COR-L47 (cell line): ENCODE data around the gene SSBP2.

ENCODE experiments used
- DNase-seq: peaks from one replicate; lab custom pipeline; 2025; lab: John Stamatoyannopoulos, UW

Gene SSBP2

GRCh38 chr5:81751009-81751835, at the start of gene SSBP2:
SSBP2 (minus strand) TSS chr5:81751097; CDS start chr5:81751042, 55 bp downstream.
- DNase-seq = peak; percentile 97

DNA sequence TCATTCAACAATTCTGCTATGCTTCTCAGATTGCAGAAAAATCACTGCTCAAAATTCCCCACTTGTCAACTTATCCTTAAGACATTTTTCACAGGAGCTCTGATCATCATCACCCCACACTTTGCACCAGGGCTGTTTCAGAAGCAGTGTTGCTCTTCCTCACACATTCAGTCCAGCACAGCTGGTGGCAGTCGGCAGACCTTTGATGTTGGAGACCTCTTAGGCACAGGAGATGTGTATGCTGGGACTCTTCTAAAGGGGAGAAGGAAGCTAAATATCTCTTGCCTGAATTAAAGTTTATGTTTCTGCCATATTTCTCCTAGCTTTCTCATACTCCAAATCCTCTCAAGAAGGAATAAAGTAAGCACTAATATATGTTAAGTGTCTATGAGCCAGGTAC, 44.8 kb upstream of the SSBP2 start:
- no peak for DNase-seq

DNA sequence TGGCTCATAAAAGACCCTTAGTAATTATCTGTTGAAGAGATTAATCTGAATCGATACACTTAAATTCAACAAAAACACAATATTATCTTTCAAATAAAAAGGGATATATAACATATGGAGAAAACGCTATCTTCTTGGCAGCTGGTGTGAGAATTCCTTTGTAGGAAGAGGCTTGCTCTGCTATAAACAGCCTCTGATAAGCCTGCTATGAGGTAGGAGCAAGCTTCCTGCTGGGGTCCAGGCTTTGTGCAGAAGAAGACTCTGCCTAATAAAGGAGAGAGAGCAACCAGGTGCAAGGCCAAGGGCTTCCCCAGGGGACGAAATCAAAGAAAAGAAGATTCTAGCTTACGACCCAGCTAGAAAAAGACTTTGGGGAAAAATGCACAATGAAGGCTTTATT, 43.3 kb upstream of the SSBP2 start:
- DNase-seq = no peak

DNA sequence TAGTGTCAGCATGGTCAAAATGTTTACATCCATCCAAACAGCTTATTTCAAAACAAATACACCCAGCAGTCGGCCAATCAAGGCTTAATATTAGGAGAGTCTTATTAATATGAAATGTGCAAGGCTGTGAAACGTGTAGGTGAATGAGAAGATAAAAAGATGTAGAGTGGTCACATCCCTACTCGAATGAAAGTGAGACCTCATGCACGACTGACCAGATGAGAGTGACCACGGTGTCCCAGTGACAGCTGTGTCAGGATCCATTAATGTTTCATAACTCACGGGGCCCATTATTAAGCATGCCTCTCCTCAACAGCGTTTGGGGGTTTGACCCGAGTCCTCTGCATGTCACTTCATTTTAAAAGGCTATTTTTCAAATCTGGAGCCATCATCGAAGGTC, 39.4 kb upstream of the SSBP2 start:
- no peak for DNase-seq

- DNase-seq = no peak
Measured at GRCh38 chr5:81789033-81789432, 38.1 kb upstream of the SSBP2 start.

DNA sequence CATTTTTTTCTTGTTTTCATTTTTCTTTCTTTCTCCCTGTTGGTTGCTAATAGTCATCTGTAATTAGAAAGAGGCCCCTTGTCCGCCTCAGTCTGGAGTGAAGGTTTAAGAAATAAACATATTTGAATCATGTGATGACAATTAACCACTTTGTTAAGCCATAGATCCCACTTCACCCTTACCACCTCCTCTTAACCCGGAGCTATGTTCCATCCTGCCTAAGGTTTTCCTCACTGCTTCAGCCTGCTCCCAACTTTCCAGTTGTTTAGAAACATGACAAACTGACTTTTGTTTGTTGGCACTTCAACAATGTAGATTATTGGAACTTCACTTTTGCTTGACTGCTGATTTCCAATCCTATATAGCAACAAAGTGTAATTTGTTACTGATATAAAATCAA, 37.4 kb upstream of the SSBP2 start:
- DNase-seq = no peak

DNA sequence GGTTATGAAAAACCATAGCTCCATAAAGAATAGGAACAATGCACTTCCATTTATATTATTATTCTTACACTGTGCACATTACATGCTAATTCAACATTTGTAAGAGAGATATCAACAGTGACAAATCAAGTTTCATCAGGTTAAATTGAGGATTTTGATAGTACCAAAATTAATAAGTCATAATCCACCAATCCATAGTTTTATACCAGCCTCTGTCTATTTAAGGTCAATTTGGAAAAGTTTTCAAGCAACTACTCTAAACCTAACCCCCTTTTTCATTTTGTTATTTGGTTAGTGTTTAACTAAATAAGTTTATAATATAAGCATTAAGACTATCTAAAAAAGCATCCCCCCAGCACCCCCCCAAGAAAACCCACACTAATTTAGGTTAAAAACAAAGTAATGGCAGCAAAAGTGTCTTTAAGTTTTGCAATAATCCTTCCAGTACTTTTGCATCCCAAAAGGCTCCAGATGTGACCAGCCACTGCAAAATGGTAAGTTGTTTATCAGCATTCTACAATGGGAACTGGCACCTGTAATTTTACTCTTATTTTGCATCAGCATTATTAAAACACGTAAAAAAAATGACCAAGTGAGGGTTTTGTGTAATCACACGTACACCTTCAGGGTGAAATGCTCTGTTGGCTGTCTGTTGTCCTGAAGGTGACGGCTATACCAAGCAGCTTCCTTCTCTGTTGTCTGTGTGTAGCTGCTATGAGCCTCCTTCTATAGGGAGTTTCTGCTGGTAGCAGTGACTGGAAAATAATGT, 36.8 kb upstream of the SSBP2 start:
- no peak for DNase-seq

DNA sequence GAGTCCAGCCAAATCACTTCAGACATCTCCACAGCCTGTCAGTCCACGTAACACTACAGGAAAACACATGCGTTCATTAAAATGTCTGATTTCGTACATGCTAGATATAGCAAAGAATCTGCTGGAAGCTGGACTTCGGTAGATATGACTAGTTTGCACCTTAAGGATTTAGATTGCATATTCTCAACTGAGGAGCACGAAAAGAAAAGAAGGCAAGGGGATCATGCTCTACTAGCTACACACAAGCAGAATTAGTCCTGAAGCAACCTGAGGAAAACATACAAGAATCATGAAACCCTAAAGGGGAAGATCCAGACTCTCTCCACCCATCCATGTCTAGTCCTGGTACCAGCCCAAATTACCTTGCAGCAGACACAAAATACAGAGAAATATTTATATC, 36.1 kb upstream of the SSBP2 start:
- no peak for DNase-seq

GRCh38 chr5:81786496-81786895, 35.6 kb upstream of the SSBP2 start:
- no peak for DNase-seq

DNA sequence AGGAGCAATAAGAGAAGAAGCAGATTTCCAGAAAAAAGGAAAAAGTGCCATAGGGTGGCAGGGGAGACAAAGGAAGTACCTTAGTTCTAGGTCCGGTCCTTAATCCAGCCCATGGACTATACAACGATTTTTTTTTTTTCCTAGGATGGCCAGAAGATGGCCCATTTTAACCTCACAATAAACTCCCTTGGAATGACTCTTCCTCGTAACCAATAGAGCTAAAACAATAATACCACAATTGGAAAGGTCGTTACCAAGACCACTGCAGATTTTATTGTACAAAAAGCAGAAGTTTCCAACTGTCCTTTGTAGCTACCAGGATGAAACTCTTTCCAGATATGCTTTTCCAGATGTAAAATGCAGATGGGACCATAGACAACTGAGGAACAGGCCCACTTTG, 34.4 kb upstream of the SSBP2 start:
- DNase-seq = no peak

DNA sequence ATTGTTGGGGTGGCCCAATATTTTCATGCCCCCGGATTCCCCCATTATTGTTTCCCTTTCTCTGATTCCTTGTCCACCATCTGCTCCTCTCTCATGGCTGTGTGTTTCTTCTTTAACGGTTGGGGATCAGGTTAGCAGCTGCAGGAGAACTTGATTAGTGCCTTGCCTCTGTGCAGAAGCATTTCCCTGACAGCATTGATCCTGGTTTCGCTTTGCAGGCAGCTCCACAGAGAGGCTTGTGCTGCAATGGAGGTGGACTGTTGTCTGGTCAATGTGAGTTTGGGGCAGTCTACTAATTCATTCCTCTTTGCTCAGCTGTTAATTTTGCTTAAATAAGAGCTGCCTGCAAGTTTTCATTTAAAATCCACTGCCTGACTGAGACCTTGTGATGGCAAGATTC, 32.5 kb upstream of the SSBP2 start:
- no peak for DNase-seq

DNA sequence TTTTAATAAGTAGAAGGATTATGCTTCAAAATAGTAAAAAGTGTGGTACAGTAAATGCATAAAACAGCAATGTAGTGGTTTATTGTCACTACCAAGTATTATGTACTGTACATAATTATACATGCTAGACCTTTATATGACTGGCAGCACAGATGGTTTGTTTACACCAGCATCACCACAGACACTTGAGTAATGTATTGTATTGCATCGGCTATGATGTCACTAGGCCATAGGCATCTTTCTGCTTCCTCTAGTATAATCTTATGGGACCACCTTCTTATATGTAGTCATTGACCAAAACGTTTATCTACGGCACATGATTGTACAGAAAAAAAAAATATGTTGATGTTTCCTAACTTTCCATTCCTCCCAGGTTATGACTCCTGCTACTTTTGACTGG, 31.9 kb upstream of the SSBP2 start:
- DNase-seq = no peak

DNA sequence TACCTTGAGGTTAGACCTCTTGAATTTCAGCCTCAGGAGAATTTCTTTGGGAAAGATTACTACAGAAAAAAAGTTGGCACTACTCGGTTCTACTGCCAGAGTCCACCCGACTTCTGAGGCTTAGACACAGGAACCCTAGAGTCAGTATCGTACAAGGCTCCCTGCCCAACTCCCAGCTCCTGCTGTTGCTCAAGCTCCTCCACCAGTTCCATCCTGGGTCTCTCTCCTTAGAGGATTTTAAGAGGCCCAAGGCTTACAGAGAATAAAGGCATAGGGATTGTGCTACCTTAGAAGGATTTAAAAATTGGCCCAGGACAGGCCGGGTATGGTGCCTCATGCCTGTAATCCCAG, 29.0 kb upstream of the SSBP2 start:
- no peak for DNase-seq

DNA sequence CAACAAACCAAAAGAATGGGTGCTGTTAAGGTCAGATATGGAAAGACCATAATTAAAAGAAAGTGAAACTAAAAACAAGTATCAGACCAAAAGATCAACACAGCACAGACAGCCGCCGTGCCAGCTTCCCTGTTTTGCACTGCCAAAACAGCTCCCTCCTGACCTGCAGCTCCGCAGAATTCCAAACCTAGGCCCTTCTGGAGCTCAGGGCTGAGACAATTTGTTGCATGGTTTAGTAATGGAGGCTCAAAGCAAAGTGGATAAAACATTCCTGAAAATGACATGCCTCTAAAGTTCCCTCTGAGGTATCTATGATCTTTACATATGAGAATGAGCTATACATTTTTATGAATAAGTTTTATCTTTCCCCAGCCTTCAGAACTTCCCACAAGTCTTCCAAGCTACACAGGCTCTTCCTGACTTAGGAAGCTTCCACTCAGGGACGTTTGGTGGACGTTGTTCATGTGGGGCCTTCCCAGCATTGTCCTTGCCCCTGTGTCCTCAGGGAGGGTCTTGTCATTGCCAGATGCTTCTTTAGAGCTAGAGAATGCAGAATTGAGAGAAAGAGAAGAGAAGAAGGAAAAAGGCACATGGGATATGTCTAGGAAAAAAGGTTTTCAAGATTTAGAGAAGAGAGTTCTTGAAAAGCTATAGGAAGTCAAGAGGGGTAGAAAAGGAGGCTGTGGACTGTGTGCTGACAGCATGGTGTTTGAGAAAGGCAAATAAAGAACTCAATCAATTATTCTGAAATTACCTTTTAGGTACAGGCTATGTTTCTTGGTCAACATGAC, 28.4 kb upstream of the SSBP2 start:
- DNase-seq = no peak

DNA sequence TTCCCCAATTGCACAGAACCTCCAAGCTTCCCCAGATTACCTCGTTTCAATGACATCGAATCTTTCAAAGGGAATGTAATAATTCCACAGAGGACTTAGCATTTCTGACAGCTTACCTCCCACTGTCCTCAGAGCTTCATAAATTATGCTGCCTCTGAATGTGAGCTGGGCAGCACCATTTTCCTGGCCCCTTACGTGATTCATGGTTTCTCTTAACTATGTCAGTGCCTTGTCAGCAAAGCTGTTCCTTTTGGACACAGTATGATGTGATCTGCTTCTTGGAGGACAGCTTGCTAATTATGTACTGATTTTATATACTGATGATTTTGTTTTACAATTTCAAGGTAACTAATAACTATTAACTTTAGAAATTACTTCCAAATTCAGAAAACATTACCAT, 27.7 kb upstream of the SSBP2 start:
- DNase-seq = no peak

GRCh38 chr5:81776258-81776657, 25.4 kb upstream of the SSBP2 start:
- no peak for DNase-seq

DNA sequence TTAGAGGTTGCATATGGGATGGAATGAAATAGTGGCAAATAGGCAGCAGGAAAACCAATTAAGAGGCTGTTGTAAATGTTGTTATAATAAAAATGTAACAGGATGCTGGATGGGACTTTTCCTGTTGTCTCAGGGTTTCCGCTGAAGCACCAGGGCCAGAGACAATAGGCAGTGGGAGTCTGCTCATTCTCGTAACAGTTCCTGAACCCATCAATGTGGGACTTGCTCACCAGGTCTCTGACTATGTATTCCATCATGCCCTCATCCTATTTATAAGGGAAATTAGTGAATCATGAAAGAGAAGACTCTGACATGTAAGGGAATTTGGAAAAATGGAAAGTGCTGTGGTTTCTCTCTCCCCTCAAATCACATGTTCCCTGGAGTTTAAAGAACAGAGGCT, 23.5 kb upstream of the SSBP2 start:
- DNase-seq = no peak

- no peak for DNase-seq
Measured at GRCh38 chr5:81773574-81773973, 22.7 kb upstream of the SSBP2 start.

- DNase-seq = no peak
Measured at GRCh38 chr5:81773161-81773560, 22.3 kb upstream of the SSBP2 start.

GRCh38 chr5:81772488-81772887, 21.6 kb upstream of the SSBP2 start:
- no peak for DNase-seq

- no peak for DNase-seq
Measured at GRCh38 chr5:81768935-81769452, 18.1 kb upstream of the SSBP2 start.

- no peak for DNase-seq
Measured at GRCh38 chr5:81767938-81768337, 17.0 kb upstream of the SSBP2 start.

- no peak for DNase-seq
Measured at GRCh38 chr5:81767097-81767496, 16.2 kb upstream of the SSBP2 start.
